HCEC 1CT (cell line): ENCODE data around the gene LRP5.
A peak's percentile ranks its signal among the peaks of the same experiment; 100 is the strongest.
"Not testable (repeated sequence)": the region's sequence is repeated elsewhere in the genome, so short reads cannot be mapped to it uniquely, and the experiment has no call there.

ENCODE experiments used
- DNase-seq: peaks from one replicate; pipeline ENCODE4 v3.0.0-alpha.2; 2017

Gene LRP5

GRCh38 chr11:68429661-68430060 is 117.3 kb downstream of the LRP5 start:
- no peak for DNase-seq

DNA sequence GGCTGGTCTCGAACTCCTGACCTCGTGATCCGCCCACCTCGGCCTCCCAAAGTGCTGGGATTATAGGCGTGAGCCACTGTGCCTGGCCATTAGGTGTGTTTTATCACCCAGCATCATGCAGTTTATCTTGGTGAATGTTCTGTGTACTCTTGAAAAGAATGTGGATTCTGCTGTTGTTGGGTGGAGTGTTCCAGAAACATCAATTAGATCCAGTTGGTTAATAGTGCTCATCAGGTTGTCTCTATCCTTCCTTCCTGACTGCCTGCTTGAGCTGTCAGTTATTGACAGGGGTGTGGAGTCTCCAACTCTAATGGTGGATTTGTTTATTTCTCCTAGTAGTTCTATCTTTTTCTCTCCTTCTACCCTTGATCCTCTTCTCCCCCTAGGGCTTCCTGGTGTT is 118.0 kb downstream of the LRP5 start:
- DNase-seq: no peak

- no peak for DNase-seq
These were observed 118.4 kb downstream of the LRP5 start for GRCh38 chr11:68430801-68431200.

DNA sequence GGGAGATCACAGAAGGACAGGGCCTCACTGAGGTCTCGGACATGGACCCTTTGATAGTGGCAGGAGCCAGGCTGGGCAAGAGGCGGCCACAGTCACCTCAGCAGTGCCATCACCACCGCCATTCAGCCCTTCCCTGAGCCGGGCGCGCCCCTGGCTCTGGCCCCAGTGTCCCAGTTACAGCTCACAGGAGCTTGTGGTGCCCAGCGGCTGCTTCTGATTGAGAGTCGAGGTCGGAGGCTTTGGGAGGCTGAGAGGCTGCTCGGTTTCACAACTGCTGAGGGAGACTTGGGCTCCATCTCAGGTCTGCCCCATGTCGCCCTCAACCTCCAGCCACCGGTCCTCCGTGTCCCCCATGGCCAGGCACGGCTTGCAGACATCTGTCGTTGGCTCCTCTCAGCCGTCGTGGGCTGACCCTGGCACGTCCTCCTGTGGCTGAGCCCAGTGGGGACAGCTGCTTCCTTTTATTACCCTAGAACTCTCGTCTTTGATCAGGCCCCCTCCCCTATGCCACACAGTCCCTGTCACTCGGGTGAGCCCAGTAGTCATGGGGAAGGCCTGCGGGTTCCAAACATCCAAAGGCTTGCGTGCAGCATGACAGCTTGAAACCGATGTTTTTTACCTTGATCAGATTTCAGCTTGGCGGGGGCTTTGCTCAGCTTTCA is 119.7 kb downstream of the LRP5 start:
- DNase-seq: no peak

GRCh38 chr11:68432874-68433273 is 120.5 kb downstream of the LRP5 start:
- no peak for DNase-seq

GRCh38 chr11:68433541-68433940 is 121.2 kb downstream of the LRP5 start:
- no peak for DNase-seq

- not testable (repeated sequence) for DNase-seq
These were observed 121.8 kb downstream of the LRP5 start for GRCh38 chr11:68434159-68434558.

DNA sequence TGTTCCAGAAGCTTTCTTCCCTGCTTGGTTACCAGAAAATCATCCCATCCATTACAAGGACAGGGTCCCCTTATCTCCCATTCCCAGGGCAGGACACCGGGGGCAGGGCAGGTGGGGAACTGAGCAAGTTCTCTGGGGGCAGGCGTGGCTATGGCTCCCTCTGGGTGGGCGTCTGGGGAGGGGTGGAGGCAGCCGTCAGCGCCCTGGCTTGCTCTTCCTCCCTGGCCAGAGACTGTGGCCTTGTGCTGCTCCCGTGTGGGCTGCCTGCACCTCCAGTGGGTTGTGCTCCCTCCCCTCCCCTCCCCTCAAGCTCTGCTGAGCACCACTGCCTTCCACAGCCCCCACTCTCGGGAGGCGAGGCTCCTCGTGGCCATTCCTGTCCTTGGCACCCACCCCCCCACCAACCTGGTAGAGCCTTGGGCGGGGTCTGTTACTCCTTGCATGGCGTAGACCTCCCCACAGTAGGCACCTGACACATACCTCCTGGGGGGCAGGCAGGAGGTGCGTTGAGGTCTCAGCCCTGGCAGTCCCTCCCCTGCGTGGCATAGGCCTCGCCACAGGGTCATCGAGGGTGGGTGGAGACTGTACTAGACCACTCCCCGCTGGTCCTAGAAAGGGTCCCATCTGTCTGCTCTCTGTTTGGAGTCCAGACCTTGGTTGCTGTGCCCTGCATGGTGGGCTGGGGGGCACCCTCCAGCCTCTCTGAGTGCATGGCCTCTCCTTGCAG is 123.9 kb downstream of the LRP5 start:
- no peak for DNase-seq

GRCh38 chr11:68436985-68437926 is 124.9 kb downstream of the LRP5 start:
- peak; percentile 66 for DNase-seq

DNA sequence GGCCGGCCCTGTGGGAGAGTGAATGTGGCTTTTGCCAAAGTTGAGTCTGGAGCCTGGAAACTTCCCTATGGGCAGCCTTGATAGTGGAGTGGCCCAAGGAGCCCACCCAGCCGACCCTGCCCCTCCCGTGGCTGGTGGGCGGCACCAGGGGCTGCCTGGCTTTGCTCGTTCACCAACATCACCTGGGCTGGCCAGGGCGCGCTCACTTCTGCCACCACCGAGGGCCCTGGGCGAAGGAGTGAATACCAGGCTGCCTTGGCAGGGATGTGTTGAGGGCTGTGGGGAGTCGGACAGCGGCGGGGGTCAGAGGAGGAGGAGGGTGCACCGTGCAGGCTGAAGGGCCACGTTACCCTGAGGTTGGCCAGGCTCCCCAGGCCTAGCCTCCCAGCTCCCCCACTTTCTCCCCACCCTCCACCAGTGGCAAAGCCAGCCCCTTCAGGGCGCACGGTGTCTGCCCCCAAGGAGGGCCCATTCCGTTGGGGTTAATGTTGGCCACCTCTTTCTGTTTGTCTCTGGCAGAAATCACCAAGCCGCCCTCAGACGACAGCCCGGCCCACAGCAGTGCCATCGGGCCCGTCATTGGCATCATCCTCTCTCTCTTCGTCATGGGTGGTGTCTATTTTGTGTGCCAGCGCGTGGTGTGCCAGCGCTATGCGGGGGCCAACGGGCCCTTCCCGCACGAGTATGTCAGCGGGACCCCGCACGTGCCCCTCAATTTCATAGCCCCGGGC is 125.7 kb downstream of the LRP5 start:
- DNase-seq: no peak

- no peak for DNase-seq
These were observed 126.4 kb downstream of the LRP5 start for GRCh38 chr11:68438658-68439259.

- DNase-seq: no peak
These were observed 127.1 kb downstream of the LRP5 start for GRCh38 chr11:68439355-68440065.

- DNase-seq: no peak
These were observed 127.8 kb downstream of the LRP5 start for GRCh38 chr11:68440224-68440623.

DNA sequence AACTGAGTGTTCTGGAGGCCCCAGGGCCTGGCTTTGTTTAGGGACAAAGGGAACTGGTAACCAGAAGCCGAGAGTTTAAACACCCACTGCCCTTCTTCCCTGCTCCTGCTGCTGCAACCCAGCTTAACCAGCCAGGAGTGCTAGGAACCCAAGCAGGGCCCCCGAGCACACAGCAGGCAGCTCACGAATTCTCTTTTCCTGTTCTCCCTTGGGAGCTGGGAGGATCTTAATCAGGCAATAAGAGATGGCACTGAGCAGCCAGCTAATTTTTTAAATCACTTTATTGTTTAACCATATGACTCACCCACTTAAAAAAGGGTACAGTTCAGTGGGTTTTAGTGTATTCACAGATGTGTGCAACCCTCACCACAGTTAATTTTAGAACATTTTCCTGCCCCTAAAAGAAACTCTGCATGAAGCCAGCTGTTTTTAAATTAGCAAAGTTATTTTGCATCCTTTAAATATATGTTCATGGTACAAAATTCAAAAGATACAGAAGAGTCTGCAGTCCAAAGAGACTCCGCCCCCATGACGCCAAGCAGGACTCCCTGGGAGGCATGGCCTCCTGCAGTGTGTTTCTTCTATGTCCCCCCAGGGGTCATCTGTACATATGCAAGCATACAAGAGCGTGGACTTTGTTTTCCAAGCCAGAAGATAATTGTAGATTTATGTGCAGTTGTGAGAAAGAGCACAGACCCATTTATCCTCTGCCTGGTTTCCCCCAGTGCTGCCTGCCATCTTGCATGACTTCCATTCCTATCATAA is 129.3 kb downstream of the LRP5 start:
- DNase-seq: no peak

- no peak for DNase-seq
These were observed 130.0 kb downstream of the LRP5 start for GRCh38 chr11:68442433-68442832.

GRCh38 chr11:68444566-68444965 is 132.2 kb downstream of the LRP5 start:
- DNase-seq: no peak

GRCh38 chr11:68445531-68446035 is 133.2 kb downstream of the LRP5 start:
- DNase-seq: no peak

- no peak for DNase-seq
These were observed 133.8 kb downstream of the LRP5 start for GRCh38 chr11:68446046-68446725.

GRCh38 chr11:68447015-68447801 is 134.8 kb downstream of the LRP5 start:
- DNase-seq: peak; percentile 48
